ENCODE results near the gene C19orf38. TPM values are rescaled to one million over a fixed set of nuclear protein-coding genes. Genes with fewer than 3 reads are reported as not detected.
"Not testable (repeated sequence)": the region's sequence is repeated elsewhere in the genome, so short reads cannot be mapped to it uniquely, and the experiment has no call there.

Gene C19orf38
- total and polyA plus RNA-seq, 12 donors: 0.27 to 4.0 (median 0.64) TPM; not detected in 1

DNA sequence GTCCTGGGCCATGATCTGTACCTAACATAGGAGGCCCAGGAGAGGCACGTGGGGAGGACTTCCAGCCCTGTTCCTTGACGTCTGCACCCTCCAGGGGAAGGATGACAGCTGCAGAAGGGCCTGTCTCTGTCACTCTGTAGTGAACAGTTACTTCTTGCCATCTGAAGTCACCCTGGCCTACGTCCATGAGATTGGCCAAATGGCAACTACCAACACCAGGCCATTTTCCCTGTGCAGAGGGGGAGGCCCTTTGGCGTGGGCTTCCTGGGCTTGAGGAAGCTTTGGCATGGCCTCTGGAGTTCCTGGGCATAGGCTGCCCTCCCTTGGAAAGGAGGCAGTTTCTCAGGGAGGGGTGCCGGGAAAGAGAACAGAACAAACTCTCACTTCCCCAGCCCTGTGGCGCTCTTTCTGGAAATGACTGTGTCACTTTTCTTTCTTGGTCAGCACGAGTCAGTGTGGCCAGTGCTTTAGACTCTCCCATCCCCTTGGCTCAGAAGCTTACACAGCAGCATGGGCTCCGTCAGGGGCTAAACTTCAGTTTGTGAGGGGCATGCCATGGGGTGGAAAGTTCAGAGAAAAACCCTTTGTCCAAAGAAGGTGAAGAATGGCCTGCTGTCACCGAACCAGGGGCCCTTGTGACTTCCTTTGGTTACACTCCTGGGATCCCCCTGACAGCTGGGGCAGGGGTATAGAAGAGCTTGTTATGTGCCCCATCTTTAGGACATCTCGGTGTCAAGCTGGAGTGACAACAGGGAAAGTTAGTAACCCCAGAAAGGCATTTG, 28.4 kb downstream of the C19orf38 start:
- H3K27me3 ChIP-seq: no peaks in the 10 kb centered on the region
- peaks cover 8 to 78% (median 56%) of the 10 kb centered on the region in 9 donors for H3K4me1 ChIP-seq
- no peaks in the 10 kb centered on the region for H3K9me3 ChIP-seq
- H3K36me3 ChIP-seq: peaks cover 0 to 4% (median 0%) of the 10 kb centered on the region in 9 donors
- TF ChIP-seq CTCF (IDR thresholded peaks at IDR 0.05): no peak
- DNase-seq (peak; percentile 30 to 35), ATAC-seq (peak; percentile 29 to 80 (median 60))
- intact Hi-C loops (cut with DNase I): loop anchor here in 3 of 10 donors (5.0 to 10.0 kb wide), 2 partner anchors 48 to 51 kb away; partner anchors contain the start of genes TIMM29 (in 3 of the 3) and YIPF2 (in 3 of the 3)
- no peak overlapping the region for H3K4me3 ChIP-seq
- WGBS, 2 donors: 53 to 59% methylated on average over 10 of the region's 10 CpGs
- H3K27ac ChIP-seq: peak overlapping the region in 9 of 10 donors; percentile 14 to 87 (median 66)

DNA sequence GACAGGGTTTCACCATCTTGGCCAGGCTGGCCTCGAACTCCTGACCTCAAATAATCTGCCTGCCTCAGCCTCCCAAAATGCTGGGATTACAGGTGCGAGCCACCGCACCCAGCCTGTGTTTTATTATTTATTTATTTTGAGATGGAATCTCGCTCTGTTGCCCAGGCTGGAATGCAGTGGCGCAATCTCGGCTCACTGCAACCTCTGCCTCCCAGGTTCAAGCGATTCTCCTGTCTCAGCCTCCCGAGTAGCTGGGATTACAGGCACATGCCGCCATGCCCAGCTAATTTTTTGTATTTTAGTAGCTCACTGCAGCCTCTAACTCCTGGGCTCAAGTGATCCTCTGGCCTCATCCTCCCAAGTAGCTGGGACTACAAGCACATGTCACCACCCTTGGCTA, 29.4 kb downstream of the C19orf38 start:
- not testable (repeated sequence) for H3K36me3 ChIP-seq, H3K9me3 ChIP-seq, H3K27me3 ChIP-seq, H3K4me3 ChIP-seq, ATAC-seq, DNase-seq
- 94 to 98% methylated on average over 8 to 9 of the region's 9 CpGs for WGBS, 2 donors
- Histone ChIP-seq H3K27ac (peak overlapping the region in 5 of 10 donors; percentile 22 to 87 (median 66)), H3K4me1 (peaks cover 8 to 79% (median 59%) of the 10 kb centered on the region in 9 donors)
- intact Hi-C loops (cut with DNase I): loop anchor here in 3 of 10 donors (5.0 to 10.0 kb wide), 2 partner anchors 47 to 50 kb away; partner anchors contain the start of genes TIMM29 (in 3 of the 3) and YIPF2 (in 3 of the 3)

- Histone ChIP-seq H3K4me3 (no peak overlapping the region), H3K36me3 (peaks cover 0 to 4% (median 0%) of the 10 kb centered on the region in 9 donors), H3K27ac (peak overlapping the region in 5 of 10 donors; percentile 13 to 87 (median 44)), H3K4me1 (peaks cover 3 to 75% (median 60%) of the 10 kb centered on the region in 9 donors), H3K9me3 (no peaks in the 10 kb centered on the region), H3K27me3 (no peaks in the 10 kb centered on the region)
- no peak for DNase-seq
- no peak for ATAC-seq
- intact Hi-C loops (cut with DNase I): loop anchor here in 3 of 10 donors (5.0 to 10.0 kb wide), 2 partner anchors 47 to 49 kb away; partner anchors contain the start of genes TIMM29 (in 3 of the 3) and YIPF2 (in 3 of the 3)
- 78 to 79% methylated on average over 3 of the region's 3 CpGs for WGBS, 2 donors
- no peak for TF ChIP-seq CTCF (IDR thresholded peaks at IDR 0.05)
Measured at GRCh38 chr19:10878253-10878652, 30.0 kb downstream of the C19orf38 start.

DNA sequence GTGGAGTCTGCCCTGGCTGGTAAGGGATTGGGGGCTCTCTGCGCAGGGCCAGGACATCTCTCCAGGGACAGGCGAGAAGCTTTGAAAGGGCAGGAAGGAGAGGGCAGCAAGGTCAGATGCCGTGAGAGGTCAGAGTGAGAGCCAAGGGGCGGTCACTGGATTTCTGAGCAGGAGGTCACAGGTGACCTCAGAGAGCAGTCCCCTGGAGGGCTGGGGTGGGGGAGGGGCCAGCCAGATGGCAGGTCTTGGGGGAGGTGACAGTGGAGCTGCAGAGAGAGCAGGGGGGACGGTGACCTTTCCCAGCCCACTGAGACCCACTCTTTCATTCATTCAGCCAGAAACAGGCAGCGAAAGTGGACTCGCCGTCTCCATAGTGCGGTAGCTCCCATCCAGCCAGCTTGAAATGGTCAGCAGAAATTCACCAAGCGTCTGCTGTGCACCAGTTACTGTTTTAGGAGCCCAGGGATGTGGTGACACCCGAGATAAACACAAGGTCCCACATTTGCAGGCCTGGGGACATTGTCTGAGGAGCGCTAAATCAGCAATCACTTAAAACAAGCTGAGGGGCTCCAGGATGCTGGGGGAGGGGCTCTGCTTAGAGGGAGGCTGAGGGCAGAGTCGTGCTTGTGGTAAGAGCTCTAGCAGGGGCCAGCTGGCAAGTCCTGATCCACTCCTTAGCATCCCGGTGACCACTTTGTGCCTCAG, 33.3 kb downstream of the C19orf38 start:
- DNase-seq: no peak
- no peak for TF ChIP-seq CTCF (IDR thresholded peaks at IDR 0.05)
- H3K4me1 ChIP-seq: peaks cover 3 to 77% (median 41%) of the 10 kb centered on the region in 9 donors

More for the DNA sequence above, 33.3 kb downstream of the C19orf38 start:
- Histone ChIP-seq H3K27me3 (no peaks in the 10 kb centered on the region), H3K27ac (peak overlapping the region in 9 of 10 donors; percentile 26 to 85 (median 68)), H3K4me3 (no peak overlapping the region), H3K9me3 (no peaks in the 10 kb centered on the region), H3K36me3 (no peaks in the 10 kb centered on the region)
- intact Hi-C loops (cut with DNase I): loop anchor here in 1 of 10 donors (5.0 kb wide), 1 partner anchor 46 kb away; the partner anchor contains the start of genes TIMM29 and YIPF2
- 49 to 58% methylated on average over 14 of the region's 14 CpGs for WGBS, 2 donors
- ATAC-seq: peak in 5 of 8 donors; percentile 10 to 25 (median 17)
